H9 (cell line): ENCODE data around the gene MSANTD2. TPM values are rescaled to one million over a fixed set of nuclear protein-coding genes. Genes with fewer than 3 reads are reported as not detected.

Source experiments
- DNase-seq: peaks from one replicate; pipeline ENCODE4 v3.0.0-alpha.2; 2017
- H2AFZ ChIP-seq: one replicate; pipeline ENCODE4 v1.6.1; 2013; ENCODE audit warnings: mild to moderate bottlenecking, low read length, control low read depth, moderate library complexity
- H2AK5ac ChIP-seq: 2 replicates; pipeline ENCODE4 v1.6.1; 2013; ENCODE audit warnings: low read length, control low read depth, mixed read lengths; ENCODE audit not compliant: insufficient read length
- H2BK120ac ChIP-seq: one replicate; pipeline ENCODE4 v1.6.1; 2013; ENCODE audit warnings: low read depth, mild to moderate bottlenecking, low read length, control low read depth, inconsistent platforms; ENCODE audit not compliant: poor library complexity, severe bottlenecking
- H2BK12ac ChIP-seq: 2 replicates; pipeline ENCODE4 v1.6.1; 2013; ENCODE audit warnings: low read length, control low read depth, mixed read lengths, low read depth; ENCODE audit not compliant: insufficient read length
- H2BK15ac ChIP-seq: 2 replicates; pipeline ENCODE4 v1.6.1; 2013; ENCODE audit warnings: low read depth, low read length, control low read depth
- H2BK20ac ChIP-seq: one replicate; pipeline ENCODE4 v1.6.1; 2013; ENCODE audit warnings: low read depth, mild to moderate bottlenecking, low read length, control low read depth, inconsistent platforms; ENCODE audit not compliant: poor library complexity, severe bottlenecking
- H2BK5ac ChIP-seq: 2 replicates; pipeline ENCODE4 v1.6.1; 2013; ENCODE audit warnings: low read length, control low read depth, mixed read lengths; ENCODE audit not compliant: insufficient read length
- H3K14ac ChIP-seq: 2 replicates; pipeline ENCODE4 v1.6.1; 2013; ENCODE audit warnings: low read length, control low read depth; ENCODE audit not compliant: insufficient read depth
- H3K18ac ChIP-seq: 2 replicates; pipeline ENCODE4 v1.6.1; 2013; ENCODE audit warnings: low read depth, mild to moderate bottlenecking, mixed read lengths, low read length, control low read depth; ENCODE audit not compliant: insufficient read length
- H3K23ac ChIP-seq: 2 replicates; pipeline ENCODE4 v1.6.1; 2013; ENCODE audit warnings: low read length, control low read depth, mixed read lengths, low read depth; ENCODE audit not compliant: insufficient read length
- H3K23me2 ChIP-seq: 2 replicates; pipeline ENCODE4 v1.6.1; 2013; ENCODE audit warnings: low read depth, mild to moderate bottlenecking, mixed read lengths, low read length, control low read depth; ENCODE audit not compliant: insufficient read length, poor library complexity, severe bottlenecking
- H3K27ac ChIP-seq: 2 replicates; pipeline ENCODE4 v1.5.1; 2013; ENCODE audit warnings: low read length, control low read depth, mixed read lengths, low read depth; ENCODE audit not compliant: insufficient read length
- H3K27me3 ChIP-seq: 2 replicates; pipeline ENCODE4 v1.6.1; 2013; ENCODE audit warnings: low read length, control low read depth, inconsistent platforms; ENCODE audit not compliant: insufficient read depth
- H3K4ac ChIP-seq: 2 replicates; pipeline ENCODE4 v1.6.1; 2013; ENCODE audit warnings: low read depth, mild to moderate bottlenecking, control low read depth, inconsistent platforms, low read length, moderate library complexity
- H3K4me1 ChIP-seq: 2 replicates; pipeline ENCODE4 v1.6.1; 2013; ENCODE audit warnings: low read length, control low read depth, inconsistent platforms; ENCODE audit not compliant: insufficient read depth
- H3K4me2 ChIP-seq: 2 replicates; pipeline ENCODE4 v1.6.1; 2013; ENCODE audit warnings: low read length, control low read depth, mixed read lengths; ENCODE audit not compliant: insufficient read length, insufficient read depth
- H3K56ac ChIP-seq: 2 replicates; pipeline ENCODE4 v1.6.1; 2013; ENCODE audit warnings: low read depth, mild to moderate bottlenecking, mixed read lengths, low read length, control low read depth; ENCODE audit not compliant: insufficient read length
- H3K79me1 ChIP-seq: 2 replicates; pipeline ENCODE4 v1.6.1; 2013; ENCODE audit warnings: low read depth, mild to moderate bottlenecking, moderate library complexity, low read length, control low read depth, inconsistent platforms; ENCODE audit not compliant: insufficient read depth, poor library complexity, severe bottlenecking
- H3K79me2 ChIP-seq: 2 replicates; pipeline ENCODE4 v1.6.1; 2013; ENCODE audit warnings: low read length, control low read depth, inconsistent platforms; ENCODE audit not compliant: insufficient read depth
- H3K9ac ChIP-seq: 2 replicates; pipeline ENCODE4 v1.6.1; 2013; ENCODE audit warnings: low read length, control low read depth, mixed read lengths; ENCODE audit not compliant: insufficient read length; ENCODE audit errors: extremely low read depth
- H3K9me3 ChIP-seq: one replicate; pipeline ENCODE4 v1.6.1; 2013; ENCODE audit warnings: low read depth, low read length, inconsistent platforms; ENCODE audit not compliant: control insufficient read depth
- H3T11ph ChIP-seq: one replicate; pipeline ENCODE4 v1.6.1; 2013; ENCODE audit warnings: mild to moderate bottlenecking, low read length, control low read depth, inconsistent platforms
- H4K20me1 ChIP-seq: one replicate; pipeline ENCODE4 v1.6.1; 2013; ENCODE audit not compliant: control insufficient read depth, insufficient read length, insufficient read depth
- H4K5ac ChIP-seq: 2 replicates; pipeline ENCODE4 v1.6.1; 2013; ENCODE audit warnings: low read depth, mild to moderate bottlenecking, mixed read lengths, low read length, control low read depth; ENCODE audit not compliant: insufficient read length
- H4K8ac ChIP-seq: replicated peaks from 2 replicates; pipeline ENCODE4 v1.6.1; 2013; ENCODE audit warnings: low read length, control low read depth, mixed read lengths, low read depth; ENCODE audit not compliant: insufficient read length
- H4K91ac ChIP-seq: 2 replicates; pipeline ENCODE4 v1.6.1; 2013; ENCODE audit warnings: low read depth, mild to moderate bottlenecking, moderate library complexity, mixed read lengths, low read length, control low read depth; ENCODE audit not compliant: insufficient read length
- H3K27ac Mint-ChIP-seq, 3 experiments: 2 replicates in 2 of 3; 3 replicates in 1 of 3; pipeline ENCODE4 v1.8.0; 2020 to 2021; ENCODE audit warnings: mixed read lengths in 3 of 3, mild to moderate bottlenecking in 1 of 3, moderate library complexity in 1 of 3
- H3K27me3 Mint-ChIP-seq: 2 replicates; pipeline ENCODE4 v1.8.0; 2021; ENCODE audit warnings: low read depth, mild to moderate bottlenecking, moderate library complexity, mixed read lengths
- H3K36me3 Mint-ChIP-seq, 3 experiments: 2 replicates in 2 of 3; 3 replicates in 1 of 3; pipeline ENCODE4 v1.8.0; 2020 to 2021; ENCODE audit warnings: low read depth in 3 of 3, mixed read lengths in 3 of 3; ENCODE audit not compliant: insufficient read depth in 1 of 3
- H3K4me1 Mint-ChIP-seq, 2 experiments: 2 replicates each; pipeline ENCODE4 v1.8.0; 2020; ENCODE audit warnings: mixed read lengths in 2 of 2
- H3K4me3 Mint-ChIP-seq, 2 experiments: 2 replicates in 1 of 2; 3 replicates in 1 of 2; pipeline ENCODE4 v1.8.0; 2020 to 2021; ENCODE audit warnings: mild to moderate bottlenecking in 2 of 2, mixed read lengths in 2 of 2, moderate library complexity in 1 of 2
- H3K9me3 Mint-ChIP-seq, 2 experiments: 2 replicates in 1 of 2; 3 replicates in 1 of 2; pipeline ENCODE4 v1.8.0; 2020; ENCODE audit warnings: mild to moderate bottlenecking in 2 of 2, mixed read lengths in 2 of 2, moderate library complexity in 1 of 2
- WGBS: extraction: QIAGEN DNeasy Blood & Tissue Kit; methylation state at CpG from one replicate; pipeline ENCODE4 v1.1.7; 2013; ENCODE audit warnings: missing lambda C conversion rate, low lambda C conversion rate, mixed read lengths; ENCODE audit not compliant: insufficient read length; ENCODE audit errors: extremely low coverage; 5-methylcytosine and 5-hydroxymethylcytosine counted together
- total RNA-seq: library from RNA; stranded (reverse); gene quantifications from 2 replicates; pipeline ENCODE4 v1.2.1, GENCODE V29; 2021
- TF ChIP-seq, protein P1 (sequence below): fragments of 200-600 bp; sonication (generic); conservative IDR thresholded peaks from 3 replicates; pipeline ENCODE4 v1.8.0; 2021; ENCODE audit warnings: antibody characterized with exemption, mild to moderate bottlenecking

MSANTD2 gene
- total RNA-seq, 1 experiment from 2014 or later = 18.1 TPM

DNA sequence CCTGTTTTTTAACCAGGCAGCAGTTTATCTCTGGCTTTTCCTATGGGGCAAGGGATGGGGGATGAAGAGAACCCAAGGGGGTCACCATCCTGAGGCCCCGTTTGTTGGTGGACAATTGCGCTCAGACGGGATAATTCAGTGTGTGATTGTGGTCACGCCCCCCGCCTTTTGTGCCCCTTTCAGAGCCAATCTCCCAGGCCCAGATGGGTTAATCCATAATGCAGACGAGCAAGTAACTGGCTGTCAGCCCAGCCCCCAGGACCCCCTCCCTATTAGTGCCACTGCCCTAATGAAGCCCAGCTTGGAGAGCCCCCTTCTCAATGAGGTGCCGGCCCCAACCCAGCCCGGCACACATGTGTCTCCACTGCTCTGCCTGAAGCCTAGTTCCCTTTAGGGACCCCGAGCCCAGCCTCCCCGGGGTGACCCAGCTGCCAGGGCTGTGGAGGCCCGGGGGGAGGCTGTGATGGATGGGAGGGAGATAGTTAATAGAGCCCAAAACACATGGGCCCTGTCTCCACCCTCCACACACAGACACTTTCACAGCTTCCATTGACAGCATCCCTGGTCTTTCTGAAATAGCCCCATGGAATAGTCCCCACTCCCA, 46.0 kb upstream of the MSANTD2 start:
- Histone ChIP-seq H3K4me2 (no peak overlapping the region), H3K9ac (no peak overlapping the region), H3K27me3 (peaks cover 94% of the 10 kb centered on the region), H3K4me1 (no peaks in the 10 kb centered on the region; the same call in 1 of the 2 replicates), H3K27ac (no peak overlapping the region), H4K5ac (no peak overlapping the region), H2BK15ac (no peak overlapping the region), H2BK5ac (no peak overlapping the region), H2BK20ac (no peak overlapping the region), H4K91ac (no peak overlapping the region), H3K23ac (no peak overlapping the region), H3K4ac (no peak overlapping the region), H4K20me1 (no peaks in the 10 kb centered on the region), H3K18ac (no peak overlapping the region), H2BK120ac (no peak overlapping the region), H3K79me1 (no peaks in the 10 kb centered on the region), H3K9me3 (no peaks in the 10 kb centered on the region), H3K23me2 (no peaks in the 10 kb centered on the region), H2BK12ac (no peak overlapping the region), H3K56ac (no peak overlapping the region), H3K14ac (no peak overlapping the region), H2AK5ac (no peak overlapping the region), H3T11ph (no peak overlapping the region), H2AFZ (no peak overlapping the region), H3K79me2 (no peaks in the 10 kb centered on the region), H4K8ac (no peak overlapping the region)
- H3K9me3 Mint-ChIP-seq = peaks cover 0 to 2% of the 10 kb centered on the region in 2 experiments; a peak in 3 of 5 replicates
- H3K4me1 Mint-ChIP-seq = peaks cover 10 to 46% of the 10 kb centered on the region in 2 experiments; a peak in 3 of 4 replicates
- no CpG with 5 or more reads among the region's 11 CpGs for WGBS
- no peaks in the 10 kb centered on the region for H3K27me3 Mint-ChIP-seq
- DNase-seq = no peak
- H3K36me3 Mint-ChIP-seq = no peaks in the 10 kb centered on the region
- H3K4me3 Mint-ChIP-seq = no peak overlapping the region
- H3K27ac Mint-ChIP-seq = no peak overlapping the region
- TF ChIP-seq, protein P1, sequence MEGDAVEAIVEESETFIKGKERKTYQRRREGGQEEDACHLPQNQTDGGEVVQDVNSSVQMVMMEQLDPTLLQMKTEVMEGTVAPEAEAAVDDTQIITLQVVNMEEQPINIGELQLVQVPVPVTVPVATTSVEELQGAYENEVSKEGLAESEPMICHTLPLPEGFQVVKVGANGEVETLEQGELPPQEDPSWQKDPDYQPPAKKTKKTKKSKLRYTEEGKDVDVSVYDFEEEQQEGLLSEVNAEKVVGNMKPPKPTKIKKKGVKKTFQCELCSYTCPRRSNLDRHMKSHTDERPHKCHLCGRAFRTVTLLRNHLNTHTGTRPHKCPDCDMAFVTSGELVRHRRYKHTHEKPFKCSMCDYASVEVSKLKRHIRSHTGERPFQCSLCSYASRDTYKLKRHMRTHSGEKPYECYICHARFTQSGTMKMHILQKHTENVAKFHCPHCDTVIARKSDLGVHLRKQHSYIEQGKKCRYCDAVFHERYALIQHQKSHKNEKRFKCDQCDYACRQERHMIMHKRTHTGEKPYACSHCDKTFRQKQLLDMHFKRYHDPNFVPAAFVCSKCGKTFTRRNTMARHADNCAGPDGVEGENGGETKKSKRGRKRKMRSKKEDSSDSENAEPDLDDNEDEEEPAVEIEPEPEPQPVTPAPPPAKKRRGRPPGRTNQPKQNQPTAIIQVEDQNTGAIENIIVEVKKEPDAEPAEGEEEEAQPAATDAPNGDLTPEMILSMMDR = no peak
